ENCODE data around the gene CCDC33.

DNA sequence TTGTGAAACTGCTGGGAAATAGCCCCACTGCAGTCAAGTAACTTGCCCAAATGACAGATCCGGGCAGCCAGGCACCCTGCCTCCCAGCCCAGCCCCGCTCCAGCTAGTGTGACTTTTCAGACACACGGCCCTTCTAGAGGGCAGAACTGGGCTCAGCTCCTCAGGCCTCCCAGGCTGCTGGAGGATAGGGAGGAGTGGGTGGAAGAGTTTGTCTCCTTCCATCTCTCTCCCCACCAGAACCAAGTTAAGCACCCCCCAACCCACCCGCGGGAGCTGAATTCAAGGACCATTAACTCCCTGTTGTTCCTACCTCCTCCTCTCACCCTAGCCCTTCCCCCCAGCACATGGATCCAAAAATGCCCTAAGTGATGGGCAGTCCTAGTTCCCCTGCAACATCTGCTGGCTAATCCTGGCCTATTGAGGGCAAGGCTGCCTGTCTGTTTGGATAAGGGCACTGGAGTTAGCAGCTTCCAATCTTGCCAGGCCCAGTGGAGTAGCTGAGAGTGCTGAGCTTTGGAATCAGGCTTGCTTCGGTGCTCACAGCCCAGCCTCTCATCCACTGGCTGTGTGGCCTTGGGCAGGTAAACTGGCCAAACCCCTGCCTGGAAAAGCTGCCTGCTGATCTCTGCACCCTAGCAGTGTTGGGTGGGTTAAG is 3.1 kb downstream of the CCDC33 start:
- no peak for TF ChIP-seq RAD21 (IDR thresholded peaks at IDR 0.05; ENCODE audit: low read length)
- TF ChIP-seq CTCF (IDR thresholded peaks at IDR 0.05) = no peak
- TF ChIP-seq EP300 (IDR thresholded peaks at IDR 0.05; ENCODE audit: borderline replicate concordance in 1 of 2, low read depth in 1 of 2, low read length in 1 of 2) = no peak
- TF ChIP-seq JUND (IDR thresholded peaks at IDR 0.05) = no peak
- TF ChIP-seq, protein P1, sequence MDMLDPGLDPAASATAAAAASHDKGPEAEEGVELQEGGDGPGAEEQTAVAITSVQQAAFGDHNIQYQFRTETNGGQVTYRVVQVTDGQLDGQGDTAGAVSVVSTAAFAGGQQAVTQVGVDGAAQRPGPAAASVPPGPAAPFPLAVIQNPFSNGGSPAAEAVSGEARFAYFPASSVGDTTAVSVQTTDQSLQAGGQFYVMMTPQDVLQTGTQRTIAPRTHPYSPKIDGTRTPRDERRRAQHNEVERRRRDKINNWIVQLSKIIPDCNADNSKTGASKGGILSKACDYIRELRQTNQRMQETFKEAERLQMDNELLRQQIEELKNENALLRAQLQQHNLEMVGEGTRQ (IDR thresholded peaks at IDR 0.05; ENCODE audit: borderline replicate concordance, low read depth, low read length) = no peak
- no peak for TF ChIP-seq SMC3 (IDR thresholded peaks at IDR 0.05; ENCODE audit: low read depth, low read length)
- TF ChIP-seq, protein P2, sequence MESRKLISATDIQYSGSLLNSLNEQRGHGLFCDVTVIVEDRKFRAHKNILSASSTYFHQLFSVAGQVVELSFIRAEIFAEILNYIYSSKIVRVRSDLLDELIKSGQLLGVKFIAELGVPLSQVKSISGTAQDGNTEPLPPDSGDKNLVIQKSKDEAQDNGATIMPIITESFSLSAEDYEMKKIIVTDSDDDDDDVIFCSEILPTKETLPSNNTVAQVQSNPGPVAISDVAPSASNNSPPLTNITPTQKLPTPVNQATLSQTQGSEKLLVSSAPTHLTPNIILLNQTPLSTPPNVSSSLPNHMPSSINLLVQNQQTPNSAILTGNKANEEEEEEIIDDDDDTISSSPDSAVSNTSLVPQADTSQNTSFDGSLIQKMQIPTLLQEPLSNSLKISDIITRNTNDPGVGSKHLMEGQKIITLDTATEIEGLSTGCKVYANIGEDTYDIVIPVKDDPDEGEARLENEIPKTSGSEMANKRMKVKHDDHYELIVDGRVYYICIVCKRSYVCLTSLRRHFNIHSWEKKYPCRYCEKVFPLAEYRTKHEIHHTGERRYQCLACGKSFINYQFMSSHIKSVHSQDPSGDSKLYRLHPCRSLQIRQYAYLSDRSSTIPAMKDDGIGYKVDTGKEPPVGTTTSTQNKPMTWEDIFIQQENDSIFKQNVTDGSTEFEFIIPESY (IDR thresholded peaks at IDR 0.05; ENCODE audit: borderline replicate concordance, low read depth) = no peak
- TF ChIP-seq POLR2AphosphoS5 (IDR thresholded peaks at IDR 0.05; ENCODE audit: low read depth, low read length) = no peak
- TF ChIP-seq YY1 (IDR thresholded peaks at IDR 0.05; ENCODE audit: low read depth) = no peak
- no peak for TF ChIP-seq GABPA (IDR thresholded peaks at IDR 0.05; ENCODE audit: low read depth)
- TF ChIP-seq REST (IDR thresholded peaks at IDR 0.05; ENCODE audit: low read depth, low read length) = no peak
- TF ChIP-seq MAX (IDR thresholded peaks at IDR 0.05; ENCODE audit: low read depth) = no peak
